ENCODE data around the gene MORN1.

Gene MORN1

DNA sequence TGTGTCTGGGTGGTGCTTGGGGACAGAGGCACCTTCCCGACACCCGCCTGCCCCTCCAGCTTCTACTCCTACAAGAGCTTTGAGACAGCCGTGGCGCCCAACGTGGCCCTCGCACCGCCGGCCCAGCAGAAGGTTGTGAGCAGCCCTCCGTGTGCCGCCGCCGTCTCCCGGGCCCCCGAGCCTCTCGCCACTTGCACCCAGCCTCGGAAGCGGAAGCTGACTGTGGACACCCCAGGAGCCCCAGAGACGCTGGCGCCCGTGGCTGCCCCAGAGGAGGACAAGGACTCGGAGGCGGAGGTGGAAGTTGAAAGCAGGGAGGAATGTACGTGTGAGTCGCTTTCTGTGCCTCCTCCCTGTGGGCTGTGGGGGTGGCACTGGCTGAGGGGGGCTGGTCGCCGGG, 87.6 kb downstream of the MORN1 start:
- TF ChIP-seq EZH2phosphoT487 (IDR thresholded peaks at IDR 0.05; ENCODE audit: low read length) (no peak), EZH2 (optimal IDR thresholded peaks at IDR 0.05; ENCODE audit: low read depth, low read length) (no peak)
- TF ChIP-seq, protein P1, sequence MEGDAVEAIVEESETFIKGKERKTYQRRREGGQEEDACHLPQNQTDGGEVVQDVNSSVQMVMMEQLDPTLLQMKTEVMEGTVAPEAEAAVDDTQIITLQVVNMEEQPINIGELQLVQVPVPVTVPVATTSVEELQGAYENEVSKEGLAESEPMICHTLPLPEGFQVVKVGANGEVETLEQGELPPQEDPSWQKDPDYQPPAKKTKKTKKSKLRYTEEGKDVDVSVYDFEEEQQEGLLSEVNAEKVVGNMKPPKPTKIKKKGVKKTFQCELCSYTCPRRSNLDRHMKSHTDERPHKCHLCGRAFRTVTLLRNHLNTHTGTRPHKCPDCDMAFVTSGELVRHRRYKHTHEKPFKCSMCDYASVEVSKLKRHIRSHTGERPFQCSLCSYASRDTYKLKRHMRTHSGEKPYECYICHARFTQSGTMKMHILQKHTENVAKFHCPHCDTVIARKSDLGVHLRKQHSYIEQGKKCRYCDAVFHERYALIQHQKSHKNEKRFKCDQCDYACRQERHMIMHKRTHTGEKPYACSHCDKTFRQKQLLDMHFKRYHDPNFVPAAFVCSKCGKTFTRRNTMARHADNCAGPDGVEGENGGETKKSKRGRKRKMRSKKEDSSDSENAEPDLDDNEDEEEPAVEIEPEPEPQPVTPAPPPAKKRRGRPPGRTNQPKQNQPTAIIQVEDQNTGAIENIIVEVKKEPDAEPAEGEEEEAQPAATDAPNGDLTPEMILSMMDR (IDR thresholded peaks at IDR 0.05; ENCODE audit: low read length) = no peak
- Histone ChIP-seq H3K27ac (ENCODE audit: low read length) (no peak overlapping the region), H3K9me3 (replicated peaks; ENCODE audit: insufficient read depth, low read length) (no peaks in the 10 kb centered on the region), H3K79me2 (ENCODE audit: low read length) (peaks cover 25% of the 10 kb centered on the region), H2AFZ (ENCODE audit: low read length) (no peak overlapping the region), H4K20me1 (ENCODE audit: insufficient read depth, low read length) (no peaks in the 10 kb centered on the region), H3K27me3 (replicated peaks; ENCODE audit: insufficient read depth, low read length) (no peaks in the 10 kb centered on the region), H3K9me2 (replicated peaks; ENCODE audit: insufficient read depth, low read length) (no peaks in the 10 kb centered on the region), H3K4me2 (ENCODE audit: low read depth, low read length) (no peak overlapping the region), H3K36me3 (replicated peaks; ENCODE audit: insufficient read depth, low read length) (no peaks in the 10 kb centered on the region), H3K4me1 (ENCODE audit: low read length) (peaks cover 24% of the 10 kb centered on the region), H3K4me3 (ENCODE audit: low read length) (no peak overlapping the region), H3K9ac (ENCODE audit: low read length) (no peak overlapping the region), H3F3A (ENCODE audit: insufficient read depth, low read length) (peaks cover 23% of the 10 kb centered on the region)
- no peak for DNase-seq

DNA sequence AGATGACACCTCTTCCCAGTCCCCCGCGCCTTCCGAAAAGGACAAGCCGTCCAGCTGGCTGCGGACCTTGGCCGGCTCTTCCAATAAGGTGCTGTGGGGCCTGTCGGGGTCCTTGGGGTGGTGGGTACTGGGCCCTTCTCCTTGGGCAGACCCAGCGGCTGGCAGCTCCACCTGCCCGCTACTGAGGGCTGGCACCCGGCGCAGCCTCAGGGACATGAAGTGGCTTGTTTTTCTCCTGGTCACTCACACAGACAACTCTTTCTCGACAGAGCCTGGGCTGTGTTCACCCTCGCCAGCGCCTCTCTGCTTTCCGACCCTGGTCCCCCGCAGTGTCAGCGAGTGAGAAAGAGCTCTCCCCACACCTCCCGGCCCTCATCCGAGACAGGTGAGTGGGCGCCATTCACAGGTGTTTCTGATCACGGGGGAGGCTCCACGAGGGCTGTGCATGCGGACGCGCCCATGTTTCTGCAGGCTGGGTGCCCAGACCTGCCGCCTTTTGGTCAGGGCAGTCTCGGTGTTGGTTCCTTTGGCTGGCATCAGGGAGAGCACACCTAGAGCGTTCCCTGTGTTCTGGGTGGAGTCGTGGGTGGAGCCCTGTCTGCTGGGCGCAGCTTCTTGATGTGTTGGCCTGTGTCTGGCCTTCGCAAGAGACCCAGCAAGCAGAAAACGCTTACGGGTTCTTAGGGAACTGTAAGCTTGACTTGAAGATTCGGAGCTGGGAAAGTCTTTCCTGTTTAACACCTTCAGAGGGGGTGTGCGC, 88.2 kb downstream of the MORN1 start:
- Histone ChIP-seq H3K4me2 (ENCODE audit: low read depth, low read length) (no peak overlapping the region), H3K4me3 (ENCODE audit: low read length) (no peak overlapping the region), H3K9me3 (replicated peaks; ENCODE audit: insufficient read depth, low read length) (no peaks in the 10 kb centered on the region), H3F3A (ENCODE audit: insufficient read depth, low read length) (peaks cover 23% of the 10 kb centered on the region), H3K9ac (ENCODE audit: low read length) (no peak overlapping the region), H3K4me1 (ENCODE audit: low read length) (peaks cover 24% of the 10 kb centered on the region), H3K9me2 (replicated peaks; ENCODE audit: insufficient read depth, low read length) (no peaks in the 10 kb centered on the region), H2AFZ (ENCODE audit: low read length) (no peak overlapping the region), H3K27me3 (replicated peaks; ENCODE audit: insufficient read depth, low read length) (no peaks in the 10 kb centered on the region), H3K79me2 (ENCODE audit: low read length) (peaks cover 31% of the 10 kb centered on the region), H3K36me3 (replicated peaks; ENCODE audit: insufficient read depth, low read length) (no peaks in the 10 kb centered on the region), H3K27ac (ENCODE audit: low read length) (no peak overlapping the region), H4K20me1 (ENCODE audit: insufficient read depth, low read length) (no peaks in the 10 kb centered on the region)
- no peak for DNase-seq
- TF ChIP-seq, protein P1 (IDR thresholded peaks at IDR 0.05; ENCODE audit: low read length) = no peak

DNA sequence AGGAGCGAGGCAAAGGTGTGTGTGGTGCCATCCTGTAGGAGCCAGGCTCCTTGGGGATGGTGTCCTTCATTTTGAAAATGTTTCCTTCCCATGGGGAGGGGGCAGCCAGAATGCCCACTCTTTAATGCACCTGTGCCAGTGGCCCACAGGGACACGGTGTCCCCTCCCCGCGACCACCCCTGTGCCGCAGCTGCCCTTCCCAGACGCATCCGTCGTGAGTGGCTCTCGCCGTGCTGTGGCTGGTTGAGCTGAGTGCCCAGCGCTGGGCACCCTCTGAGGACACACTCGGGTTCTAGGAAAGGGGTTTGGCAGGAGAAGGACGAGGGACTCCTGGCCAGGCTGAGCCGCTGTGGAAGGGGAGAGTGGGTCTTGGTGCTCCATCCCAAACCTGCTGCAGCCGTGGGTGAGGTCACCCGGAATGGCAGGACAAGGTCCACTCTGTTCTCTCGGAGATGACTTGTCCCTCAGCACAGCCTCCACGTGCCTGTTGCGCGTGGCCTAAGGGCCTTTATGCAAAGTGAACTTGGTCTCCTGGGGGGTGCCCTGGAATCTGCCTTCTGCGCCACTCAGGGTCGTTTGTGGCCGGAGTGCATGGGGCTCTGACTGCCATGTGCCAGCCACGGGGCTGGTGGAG, 88.9 kb downstream of the MORN1 start:
- peaks cover 39% of the 10 kb centered on the region for H3K79me2 ChIP-seq (ENCODE audit: low read length)
- H3K36me3 ChIP-seq (replicated peaks; ENCODE audit: insufficient read depth, low read length) = no peaks in the 10 kb centered on the region
- H3K27me3 ChIP-seq (replicated peaks; ENCODE audit: insufficient read depth, low read length) = no peaks in the 10 kb centered on the region
- no peaks in the 10 kb centered on the region for H3K9me3 ChIP-seq (replicated peaks; ENCODE audit: insufficient read depth, low read length)
- H3K9ac ChIP-seq (ENCODE audit: low read length) = no peak overlapping the region
- no peak for TF ChIP-seq EZH2phosphoT487 (IDR thresholded peaks at IDR 0.05; ENCODE audit: low read length)
- no peaks in the 10 kb centered on the region for H4K20me1 ChIP-seq (ENCODE audit: insufficient read depth, low read length)
- no peak overlapping the region for H3K4me3 ChIP-seq (ENCODE audit: low read length)
- H3K4me1 ChIP-seq (ENCODE audit: low read length) = peaks cover 24% of the 10 kb centered on the region
- H3K9me2 ChIP-seq (replicated peaks; ENCODE audit: insufficient read depth, low read length) = no peaks in the 10 kb centered on the region
- no peak overlapping the region for H3K27ac ChIP-seq (ENCODE audit: low read length)
- H3K4me2 ChIP-seq (ENCODE audit: low read depth, low read length) = no peak overlapping the region
- DNase-seq = no peak
- no peak overlapping the region for H2AFZ ChIP-seq (ENCODE audit: low read length)
- H3F3A ChIP-seq (ENCODE audit: insufficient read depth, low read length) = peaks cover 23% of the 10 kb centered on the region

All from MM.1S (cell line).